ENCODE results near the gene PAH.

PAH gene

GRCh38 chr12:102917026-102917787, at the start of gene PAH:
TSS of gene PAH (minus strand) at chr12:102917244. CDS start at chr12:102917130, 114 bp downstream.
- no peak for DNase-seq (ENCODE audit: low read depth)

GRCh38 chr12:102966200-102966863, 49.3 kb upstream of the PAH start:
- DNase-seq (ENCODE audit: low read depth), result no peak

GRCh38 chr12:102965281-102966155, 48.5 kb upstream of the PAH start:
- DNase-seq (ENCODE audit: low read depth), result no peak

GRCh38 chr12:102964872-102965271, 47.8 kb upstream of the PAH start:
- no peak for DNase-seq (ENCODE audit: low read depth)

GRCh38 chr12:102963796-102964195, 46.8 kb upstream of the PAH start:
- DNase-seq (ENCODE audit: low read depth), result no peak

- no peak for DNase-seq (ENCODE audit: low read depth)
Observed at GRCh38 chr12:102962986-102963385, 45.9 kb upstream of the PAH start.

- no peak for DNase-seq (ENCODE audit: low read depth)
Observed at GRCh38 chr12:102962532-102962931, 45.5 kb upstream of the PAH start.

- DNase-seq (ENCODE audit: low read depth), result no peak
Observed at GRCh38 chr12:102961466-102961855, 44.4 kb upstream of the PAH start.

- DNase-seq (ENCODE audit: low read depth), result no peak
Observed at GRCh38 chr12:102960766-102961465, 43.9 kb upstream of the PAH start.

- DNase-seq (ENCODE audit: low read depth), result no peak
Observed at GRCh38 chr12:102959391-102959790, 42.3 kb upstream of the PAH start.

- DNase-seq (ENCODE audit: low read depth), result no peak
Observed at GRCh38 chr12:102958830-102959176, 41.8 kb upstream of the PAH start.

GRCh38 chr12:102958073-102958829, 41.2 kb upstream of the PAH start:
- DNase-seq (ENCODE audit: low read depth), result no peak

GRCh38 chr12:102957339-102958050, 40.5 kb upstream of the PAH start, which contains the start of gene ASCL1:
TSS of gene ASCL1 (plus strand) at chr12:102957674. CDS start at chr12:102958245, 571 bp downstream.
- DNase-seq (ENCODE audit: low read depth), result no peak

GRCh38 chr12:102956738-102957327, 39.8 kb upstream of the PAH start:
- DNase-seq (ENCODE audit: low read depth), result no peak

GRCh38 chr12:102955926-102956737, 39.1 kb upstream of the PAH start:
- no peak for DNase-seq (ENCODE audit: low read depth)

- no peak for DNase-seq (ENCODE audit: low read depth)
Observed at GRCh38 chr12:102954134-102954533, 37.1 kb upstream of the PAH start.

- DNase-seq (ENCODE audit: low read depth), result no peak
Observed at GRCh38 chr12:102953221-102953620, 36.2 kb upstream of the PAH start.

GRCh38 chr12:102951841-102952240, 34.8 kb upstream of the PAH start:
- DNase-seq (ENCODE audit: low read depth), result no peak

- DNase-seq (ENCODE audit: low read depth), result no peak
Observed at GRCh38 chr12:102950950-102951619, 34.0 kb upstream of the PAH start.

All from GM04503 (cell line).